Measurements from ENCODE around the gene SYCP2.

- TF ChIP-seq CTCF (IDR thresholded peaks at IDR 0.05) (no peak), POLR2A (IDR thresholded peaks at IDR 0.05) (no peak)
Observed at GRCh38 chr20:59813948-59814839, 119.2 kb downstream of the SYCP2 start.

All from heart left ventricle (tissue), 13 donors.